Ascending aorta (tissue), 2 donors: ENCODE data around the gene FAM117A. TPM values are rescaled to one million over a fixed set of nuclear protein-coding genes. Genes with fewer than 3 reads are reported as not detected.

Experiments
- DNase-seq, 2 donors: peaks; one replicate each; pipeline ENCODE4 v3.0.0-alpha.2; 2019; ENCODE audit warnings: low spot score in 2 of 2
- H3K27ac ChIP-seq, 2 donors: fragments of 200-600 bp; sonication (generic); one replicate each; pipeline ENCODE4 v1.5.1; 2016 to 2017; ENCODE audit warnings: mild to moderate bottlenecking in 1 of 2
- H3K27me3 ChIP-seq: fragments of 200-600 bp; sonication (generic); one replicate; pipeline ENCODE4 v1.5.1; 2017
- H3K36me3 ChIP-seq, 2 donors: fragments of 200-600 bp; sonication (generic); one replicate each; pipeline ENCODE4 v1.5.1; 2016
- H3K4me1 ChIP-seq, 2 donors: fragments of 200-600 bp; sonication (generic); one replicate each; pipeline ENCODE4 v1.5.1; 2016 to 2017; ENCODE audit warnings: mild to moderate bottlenecking in 1 of 2
- H3K4me3 ChIP-seq, 2 donors: fragments of 200-600 bp; sonication (generic); one replicate each; pipeline ENCODE4 v1.5.1; 2016 to 2017; ENCODE audit warnings: mild to moderate bottlenecking in 1 of 2
- H3K9me3 ChIP-seq, 2 donors: fragments of 200-600 bp; sonication (generic); one replicate each; pipeline ENCODE4 v1.5.1; 2016
- CTCF ChIP-seq, 3 experiments: fragments of 200-600 bp in 2 of 3; fragments of 450-650 bp in 1 of 3; sonication (generic) in 2 of 3; IDR thresholded peaks; one replicate each; pipeline ENCODE4 v1.5.1; 2016 to 2019; ENCODE audit warnings: antibody characterized with exemption in 3 of 3, mild to moderate bottlenecking in 1 of 3, moderate library complexity in 1 of 3
- intact Hi-C: fragments of 100-400 bp; cut with DNase I; formaldehyde crosslinking; loops from one replicate; pipeline ENCODE4 v1.15.1; 2023
- total RNA-seq: library from RNA; depleted of rRNA; stranded (reverse); fragments of >200 nt; gene quantifications from one replicate; pipeline ENCODE4 v1.1.0, GENCODE V29; 2016

Gene FAM117A
- total RNA-seq, 1 donor from 2014 or later = 25.4 TPM

DNA sequence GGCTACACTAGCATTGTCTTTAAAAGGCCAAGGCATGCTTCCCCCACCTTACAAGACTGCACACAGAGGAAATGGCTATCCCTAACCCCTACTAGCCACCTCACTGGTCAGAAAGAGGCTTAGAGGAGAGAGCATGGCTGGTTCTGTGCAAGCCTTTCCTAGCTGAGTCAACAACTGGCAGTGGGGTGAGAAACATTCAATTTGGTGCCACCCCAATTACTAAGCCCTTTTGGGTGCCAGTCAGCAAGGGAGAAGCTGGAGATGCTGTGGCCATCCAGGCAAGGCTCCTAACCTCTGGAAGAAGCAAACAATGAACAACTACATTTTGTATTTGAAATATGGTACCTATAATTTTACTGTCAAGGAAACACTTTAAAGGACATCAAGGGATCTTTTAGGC, 19.9 kb upstream of the FAM117A start:
- intact Hi-C loops = no loop called here
- peaks cover 19 to 30% of the 10 kb centered on the region in 2 donors for H3K4me1 ChIP-seq
- H3K9me3 ChIP-seq = no peaks in the 10 kb centered on the region
- TF ChIP-seq CTCF (IDR thresholded peaks at IDR 0.05) = no peak
- DNase-seq = no peak
- peak overlapping the region; percentile 51 to 81 for H3K27ac ChIP-seq
- no peaks in the 10 kb centered on the region for H3K36me3 ChIP-seq
- no peak overlapping the region for H3K4me3 ChIP-seq
- H3K27me3 ChIP-seq = no peaks in the 10 kb centered on the region

DNA sequence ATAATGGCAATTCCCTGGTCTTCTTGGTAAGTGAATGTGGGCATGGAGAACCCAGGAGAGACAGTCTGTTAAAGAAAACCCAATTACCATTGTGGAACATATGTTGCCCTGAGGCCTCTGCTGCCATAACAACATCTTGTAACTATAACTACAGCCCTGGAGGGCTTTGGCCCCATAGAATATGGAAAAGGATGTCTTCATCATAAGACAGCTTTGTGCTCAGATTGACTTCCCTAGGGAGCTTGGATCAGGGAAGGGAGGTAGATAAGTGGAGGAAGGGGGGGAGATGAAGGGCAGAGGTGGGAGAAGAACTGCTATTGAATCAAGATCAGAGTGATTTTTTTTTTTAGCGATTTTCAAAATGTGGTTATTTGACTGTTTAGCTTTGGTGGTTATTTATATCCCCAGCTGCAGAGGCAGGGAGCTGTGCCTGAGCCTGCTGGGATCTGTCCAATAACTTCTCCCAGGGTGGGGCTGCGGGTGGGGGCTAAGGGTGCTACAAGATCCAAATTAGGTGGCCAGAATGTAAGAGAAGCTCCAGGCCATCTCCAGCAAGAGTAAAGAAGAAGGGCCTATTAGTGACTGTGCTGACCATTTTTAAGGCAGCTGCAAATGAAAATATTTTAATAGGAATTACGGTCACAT, 19.3 kb upstream of the FAM117A start:
- DNase-seq = no peak
- Histone ChIP-seq H3K27me3 (no peaks in the 10 kb centered on the region), H3K36me3 (no peaks in the 10 kb centered on the region), H3K4me3 (no peak overlapping the region), H3K4me1 (peaks cover 19 to 31% of the 10 kb centered on the region in 2 donors), H3K27ac (peak overlapping the region; percentile 67 to 81), H3K9me3 (no peaks in the 10 kb centered on the region)
- TF ChIP-seq CTCF (IDR thresholded peaks at IDR 0.05) = no peak
- intact Hi-C loops = no loop called here

DNA sequence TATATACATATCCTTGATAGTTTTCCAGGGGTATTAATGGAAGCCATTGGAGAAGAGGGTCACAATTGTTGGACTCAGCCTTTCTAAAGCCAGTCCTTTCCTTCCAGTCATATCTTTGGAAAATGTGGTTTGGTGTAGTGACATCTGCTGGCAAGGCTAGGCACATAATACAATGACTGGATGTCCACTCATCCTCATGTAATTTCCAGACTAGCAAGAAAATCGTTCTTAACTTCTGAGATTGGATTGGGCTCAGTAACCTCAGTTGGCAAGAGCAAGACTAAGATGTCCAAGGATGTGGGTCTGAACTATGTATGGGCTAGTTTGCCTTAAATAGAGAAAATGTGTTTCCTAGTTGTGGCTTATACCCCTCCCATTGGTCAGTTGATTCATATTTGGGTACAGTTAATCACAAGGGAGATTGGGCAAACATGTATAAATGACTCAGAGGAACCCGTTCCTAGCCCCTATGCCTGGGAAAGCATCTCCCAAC, 15.9 kb upstream of the FAM117A start:
- DNase-seq = peak in 1 of 2 donors; percentile 75
- Histone ChIP-seq H3K4me1 (peaks cover 29 to 59% of the 10 kb centered on the region in 2 donors), H3K4me3 (no peak overlapping the region), H3K36me3 (no peaks in the 10 kb centered on the region), H3K9me3 (no peaks in the 10 kb centered on the region), H3K27me3 (no peaks in the 10 kb centered on the region), H3K27ac (peak overlapping the region; percentile 81 to 87)
- intact Hi-C loops = loop anchor here (1.0 kb wide), 2 partner anchors 72 to 211 kb away; partner anchors contain the start of gene SLC35B1
- TF ChIP-seq CTCF (IDR thresholded peaks at IDR 0.05) = peak; percentile 48 to 72 (median 63)

GRCh38 chr17:49779156-49779738, 15.3 kb upstream of the FAM117A start:
- DNase-seq = no peak
- peaks cover 29 to 59% of the 10 kb centered on the region in 2 donors for H3K4me1 ChIP-seq

DNA sequence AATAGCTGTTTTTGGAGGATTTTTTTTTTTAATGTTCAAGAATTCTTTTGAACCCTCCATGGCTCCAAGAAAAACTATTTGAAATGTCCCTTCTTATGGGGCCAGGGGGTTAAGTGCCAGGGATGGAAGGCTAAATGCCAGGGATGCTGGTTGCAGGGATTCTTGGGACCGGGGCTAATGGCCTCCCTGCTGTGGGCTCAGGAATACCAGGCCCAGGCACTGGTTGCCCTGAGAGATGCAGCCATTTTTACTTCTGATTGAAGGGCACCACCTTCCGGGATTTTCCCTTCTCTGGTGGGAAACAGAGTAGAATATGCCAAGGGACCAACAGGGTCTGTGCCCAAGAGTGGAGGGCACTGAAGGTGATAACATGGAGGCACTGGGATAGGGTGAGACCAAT, 13.6 kb upstream of the FAM117A start:
- intact Hi-C loops = loop anchor here (1.0 kb wide), 2 partner anchors 13 to 36 kb away; partner anchors contain the start of gene FAM117A
- H3K4me1 ChIP-seq = peaks cover 18 to 48% of the 10 kb centered on the region in 2 donors
- no peak for DNase-seq
- H3K9me3 ChIP-seq = no peaks in the 10 kb centered on the region
- no peak for TF ChIP-seq CTCF (IDR thresholded peaks at IDR 0.05)
- no peaks in the 10 kb centered on the region for H3K36me3 ChIP-seq
- peak overlapping the region; percentile 89 for H3K27ac ChIP-seq
- no peak overlapping the region for H3K4me3 ChIP-seq
- no peaks in the 10 kb centered on the region for H3K27me3 ChIP-seq

More at GRCh38 chr17:49779156-49779738, 15.3 kb upstream of the FAM117A start:
- Histone ChIP-seq H3K27me3 (no peaks in the 10 kb centered on the region), H3K36me3 (no peaks in the 10 kb centered on the region), H3K9me3 (no peaks in the 10 kb centered on the region), H3K4me3 (no peak overlapping the region), H3K27ac (peak overlapping the region; percentile 81 to 87)
- intact Hi-C loops = loop anchor here (1.0 kb wide), 2 partner anchors 72 to 211 kb away; partner anchors contain the start of gene SLC35B1
- TF ChIP-seq CTCF (IDR thresholded peaks at IDR 0.05) = no peak
